K562 (cell line): ENCODE measurements around the gene ST6GALNAC2.

Experiments
- CBFA2T2 ChIP-seq: fragments of 450-650 bp; conservative IDR thresholded peaks from 2 replicates; pipeline ENCODE4 v1.6.1; 2017; ENCODE audit warnings: mild to moderate bottlenecking
- CBFB ChIP-seq: sonication (generic); formaldehyde crosslinking; IDR thresholded peaks from 2 replicates; pipeline ENCODE4 v1.4.0; 2020; ENCODE audit warnings: mild to moderate bottlenecking, missing genetic modification reagents
- CTCF ChIP-seq, 3 experiments: IDR thresholded peaks in 2 of 3; conservative IDR thresholded peaks in 1 of 3; 2 replicates each; pipeline ENCODE4 v1.5.1; 2011 to 2012; ENCODE audit warnings: low read length in 3 of 3, mild to moderate bottlenecking in 3 of 3, control low read depth in 2 of 3, improper control_type of control experiment in 1 of 3, inconsistent platforms in 1 of 3, low read depth in 1 of 3, mixed read lengths in 1 of 3, moderate library complexity in 1 of 3; ENCODE audit not compliant: insufficient read depth in 2 of 3
- EZH2 ChIP-seq: IDR thresholded peaks from 2 replicates; pipeline ENCODE4 v1.6.1; 2012; ENCODE audit warnings: low read depth, mild to moderate bottlenecking, inconsistent platforms, low read length, borderline replicate concordance
- JUN ChIP-seq, 2 experiments: sonication (generic) in 1 of 2; formaldehyde crosslinking in 1 of 2; IDR thresholded peaks; 2 replicates each; pipeline versions ENCODE4 v1.6.1 to v1.8.0; 2012 to 2022; ENCODE audit warnings: borderline replicate concordance in 2 of 2, mild to moderate bottlenecking in 2 of 2, improper control_type of control experiment in 1 of 2, low read depth in 1 of 2, low read length in 1 of 2, missing genetic modification reagents in 1 of 2
- MLX ChIP-seq, 2 experiments: fragments of 450-650 bp in 1 of 2; sonication (generic) in 1 of 2; formaldehyde crosslinking; conservative IDR thresholded peaks; 2 replicates each; pipeline versions ENCODE4 v1.4.0 to v1.8.1; 2020 to 2022; ENCODE audit warnings: mild to moderate bottlenecking in 1 of 2, missing genetic modification reagents in 1 of 2
- PHTF2 ChIP-seq: fragments of 250-450 bp; sonication (Bioruptor Pico); IDR thresholded peaks from 2 replicates; pipeline ENCODE4 v1.5.0; 2021; ENCODE audit warnings: mild to moderate bottlenecking
- TCF3 ChIP-seq: sonication (generic); formaldehyde crosslinking; IDR thresholded peaks from 2 replicates; pipeline ENCODE4 v1.4.0; 2020; ENCODE audit warnings: mild to moderate bottlenecking, missing genetic modification reagents
- USF2 ChIP-seq: sonication (generic); formaldehyde crosslinking; IDR thresholded peaks from 2 replicates; pipeline ENCODE4 v1.5.0; 2020; ENCODE audit warnings: missing genetic modification reagents
- ZBTB11 ChIP-seq, 3 experiments: fragments of 200-800 bp in 1 of 3; fragments of 250-450 bp in 1 of 3; fragments of 450-650 bp in 1 of 3; sonication (Bioruptor Pico) in 1 of 3; sonication (Bioruptor generic) in 1 of 3; formaldehyde crosslinking in 1 of 3; IDR thresholded peaks; 2 replicates each; pipeline versions ENCODE4 v1.6.1 to v1.8.0; 2016 to 2022; ENCODE audit warnings: mild to moderate bottlenecking in 2 of 3, missing genetic modification characterization in 2 of 3, missing compliant biosample characterization in 1 of 3, moderate library complexity in 1 of 3
- ZBTB8A ChIP-seq: fragments of 450-650 bp; IDR thresholded peaks from 2 replicates; pipeline ENCODE4 v1.6.1; 2018; ENCODE audit warnings: mild to moderate bottlenecking, moderate library complexity; ENCODE audit not compliant: partially characterized antibody
- ZNF24 ChIP-seq: fragments of 450-650 bp; IDR thresholded peaks from 2 replicates; pipeline ENCODE4 v1.6.1; 2016

- TF ChIP-seq CBFB (CRISPR knock-in tag), result no peak
- no peak for TF ChIP-seq CTCF (IDR thresholded peaks at IDR 0.05 in 2 of 3, conservative IDR thresholded peaks at IDR 0.05 in 1 of 3; ENCODE audit: insufficient read depth in 2 of 3, low read depth in 1 of 3, low read length in 3 of 3)
- TF ChIP-seq USF2 (CRISPR knock-in tag), result no peak
- no peak for TF ChIP-seq MLX (CRISPR knock-in tag; conservative IDR thresholded peaks at IDR 0.05)
- no peak for TF ChIP-seq JUN (IDR thresholded peaks at IDR 0.05; ENCODE audit: borderline replicate concordance, low read depth, low read length)
- TF ChIP-seq JUN (CRISPR knock-in tag; IDR thresholded peaks at IDR 0.05; ENCODE audit: borderline replicate concordance), result no peak
- no peak for TF ChIP-seq PHTF2 (CRISPR knock-in tag)
- no peak for TF ChIP-seq EZH2
- TF ChIP-seq ZBTB11 (CRISPR knock-in tag; IDR thresholded peaks at IDR 0.05), result no peak
- TF ChIP-seq ZNF24, result no peak
- TF ChIP-seq TCF3, result no peak
- no peak for TF ChIP-seq ZBTB8A
- no peak for TF ChIP-seq CBFA2T2
Observed at GRCh38 chr17:76560036-76560876, 25.4 kb downstream of the ST6GALNAC2 start.
